HepG2 (cell line): ENCODE results near the gene AUP1. TPM values are rescaled to one million over a fixed set of nuclear protein-coding genes. Genes with fewer than 3 reads are reported as not detected.

ENCODE experiments used
- ATAC-seq: fragments of 200-7000 bp; cut with Tn5 transposase; 3 replicates; pipeline ENCODE4 v1.9.1; 2020; ENCODE audit warnings: mild to moderate bottlenecking, moderate library complexity
- BruUV-seq: library from RNA; stranded (reverse); fragments of 400-500 nt; replicated peaks from 2 replicates; lab custom pipeline; 2021; lab: Mats Ljungman, UMichigan
- CTCF ChIA-PET: fragments of 300-600 bp; formaldehyde crosslinking; extraction: SDS; loops from one replicate; lab custom pipeline; 2021; ENCODE audit warnings: low total read pairs, inconsistent platforms, low intra/inter-chr PET ratio; lab: Yijun Ruan, JAX
- POLR2A ChIA-PET: fragments of 350-600 bp; sonication (Branson Sonifier 250); formaldehyde crosslinking; loops from one replicate; lab custom pipeline; 2020; ENCODE audit warnings: antibody characterized with exemption, inconsistent platforms; lab: Yijun Ruan, JAX
- DNase-seq: peaks from one replicate; pipeline ENCODE4 v3.0.0-alpha.2; 2015; ENCODE audit warnings: low spot score
- FAIRE-seq: peaks from 3 replicates; lab custom pipeline; 2011; peaks lifted over from hg19 to GRCh38; lab: Jason Lieb, UNC
- H2AFZ ChIP-seq: one replicate; pipeline ENCODE4 v1.6.1; 2011; ENCODE audit warnings: low read length, inconsistent platforms
- H3K27ac ChIP-seq: fragments of 300-600 bp; 3 replicates; pipeline ENCODE4 v1.8.0; 2011; ENCODE audit warnings: mixed run types, mild to moderate bottlenecking, mixed read lengths, low read length, inconsistent platforms; ENCODE audit not compliant: insufficient read depth; ENCODE audit errors: extremely low read length
- H3K27me3 ChIP-seq, 2 experiments: fragments of 200-600 bp in 1 of 2; 2 replicates in 1 of 2; 3 replicates in 1 of 2; pipeline versions ENCODE4 v1.6.0 to v1.8.0; 2011; ENCODE audit warnings: low read length in 2 of 2, mild to moderate bottlenecking in 2 of 2, moderate library complexity in 2 of 2, inconsistent platforms in 1 of 2; ENCODE audit not compliant: insufficient read depth in 2 of 2, control insufficient read depth in 1 of 2
- H3K36me3 ChIP-seq, 2 experiments: fragments of 200-600 bp in 1 of 2; replicated peaks in 1 of 2; 2 replicates in 1 of 2; 3 replicates in 1 of 2; pipeline versions ENCODE4 v1.5.1 to v1.8.0; 2011; ENCODE audit warnings: low read length in 2 of 2, inconsistent platforms in 1 of 2; ENCODE audit not compliant: insufficient read depth in 2 of 2, control insufficient read depth in 1 of 2
- H3K4me1 ChIP-seq: 2 replicates; pipeline ENCODE4 v1.5.1; 2012; ENCODE audit warnings: low read length, inconsistent platforms; ENCODE audit not compliant: insufficient read depth
- H3K4me2 ChIP-seq: 2 replicates; pipeline ENCODE4 v1.6.0; 2011; ENCODE audit warnings: low read depth, low read length, inconsistent platforms
- H3K4me3 ChIP-seq, 3 experiments: fragments of 200-600 bp in 1 of 3; sonication (generic), shearing (Covaris generic) in 1 of 3; replicated peaks in 1 of 3; 2 replicates each; pipeline ENCODE4 v1.5.1; 2011 to 2016; ENCODE audit warnings: low read length in 3 of 3, inconsistent platforms in 2 of 3, low read depth in 2 of 3, mild to moderate bottlenecking in 2 of 3, control low read depth in 1 of 3, mixed read lengths in 1 of 3; ENCODE audit not compliant: insufficient read depth in 1 of 3
- H3K79me2 ChIP-seq: one replicate; pipeline ENCODE4 v1.6.1; 2011; ENCODE audit warnings: low read length, inconsistent platforms; ENCODE audit not compliant: insufficient read depth
- H3K9ac ChIP-seq: 2 replicates; pipeline ENCODE4 v1.6.0; 2011; ENCODE audit warnings: mild to moderate bottlenecking, low read depth, low read length, inconsistent platforms; ENCODE audit not compliant: insufficient read depth
- H3K9me3 ChIP-seq: 2 replicates; pipeline ENCODE4 v1.5.1; 2012; ENCODE audit warnings: mild to moderate bottlenecking, low read length
- H4K20me1 ChIP-seq: 2 replicates; pipeline ENCODE4 v1.6.0; 2011; ENCODE audit warnings: inconsistent platforms, mild to moderate bottlenecking, low read length, moderate library complexity; ENCODE audit not compliant: insufficient read depth
- IKZF4 ChIP-seq: sonication (generic); formaldehyde crosslinking; IDR thresholded peaks from 2 replicates; pipeline ENCODE4 v1.5.1; 2020; ENCODE audit warnings: borderline replicate concordance, mild to moderate bottlenecking, low read depth, missing genetic modification reagents; ENCODE audit errors: not compliant biosample characterization
- NR2F2 ChIP-seq: IDR thresholded peaks from 2 replicates; pipeline ENCODE4 v1.6.1; 2012; ENCODE audit warnings: low read depth, inconsistent platforms, borderline replicate concordance
- POLR2AphosphoS5 ChIP-seq: IDR thresholded peaks from 2 replicates; pipeline ENCODE4 v1.6.1; 2012; ENCODE audit warnings: low read depth, low read length
- RORA ChIP-seq: sonication (generic); formaldehyde crosslinking; IDR thresholded peaks from 2 replicates; pipeline ENCODE4 v1.5.0; 2020; ENCODE audit warnings: mild to moderate bottlenecking, missing genetic modification reagents, moderate library complexity
- SNAI1 ChIP-seq: sonication (generic); formaldehyde crosslinking; IDR thresholded peaks from 2 replicates; pipeline ENCODE4 v1.5.0; 2020; ENCODE audit warnings: mild to moderate bottlenecking, missing genetic modification reagents, borderline replicate concordance
- SP5 ChIP-seq: IDR thresholded peaks from 2 replicates; pipeline ENCODE4 v1.6.1; 2016; ENCODE audit warnings: low read depth, borderline replicate concordance
- SPEN ChIP-seq: sonication (generic); formaldehyde crosslinking; IDR thresholded peaks from 2 replicates; pipeline ENCODE4 v1.5.1; 2020; ENCODE audit warnings: low read depth, mild to moderate bottlenecking, missing genetic modification reagents
- TSC22D2 ChIP-seq: sonication (generic); formaldehyde crosslinking; IDR thresholded peaks from 2 replicates; pipeline ENCODE4 v1.5.1; 2020; ENCODE audit warnings: missing genetic modification reagents, mild to moderate bottlenecking, borderline replicate concordance
- ZFP82 ChIP-seq: sonication (generic); formaldehyde crosslinking; IDR thresholded peaks from 2 replicates; pipeline ENCODE4 v1.5.1; 2020; ENCODE audit warnings: mild to moderate bottlenecking, missing genetic modification reagents, borderline replicate concordance
- ZNF501 ChIP-seq: sonication (generic); formaldehyde crosslinking; IDR thresholded peaks from 2 replicates; pipeline ENCODE4 v1.5.1; 2020; ENCODE audit warnings: mild to moderate bottlenecking, moderate library complexity, missing genetic modification reagents
- ZNF510 ChIP-seq: sonication (generic); formaldehyde crosslinking; IDR thresholded peaks from 2 replicates; pipeline ENCODE4 v1.4.0; 2020; ENCODE audit warnings: low read depth, mild to moderate bottlenecking, missing genetic modification reagents
- ZNF556 ChIP-seq: sonication (generic); formaldehyde crosslinking; IDR thresholded peaks from 2 replicates; pipeline ENCODE4 v1.4.0; 2020; ENCODE audit warnings: mild to moderate bottlenecking, missing genetic modification reagents, borderline replicate concordance
- ZNF768 ChIP-seq: sonication (generic); formaldehyde crosslinking; IDR thresholded peaks from 2 replicates; pipeline ENCODE4 v1.4.0; 2020; ENCODE audit warnings: missing genetic modification reagents
- WGBS: methylation state at CpG from one replicate; pipeline ENCODE4 v1.1.6; 2017; ENCODE audit warnings: low lambda C conversion rate; 5-methylcytosine and 5-hydroxymethylcytosine counted together
- in situ Hi-C: cut with HindIII; loops from 2 replicates; pipeline ENCODE4 v1.10.0; 2017; ENCODE audit warnings: low pct_unique_long_range_greater_than_20kb; ENCODE audit not compliant: extremely low pct_ligation_motif_present
- intact Hi-C: fragments of 100-400 bp; cut with micrococcal nuclease; formaldehyde crosslinking; loops from one replicate; pipeline ENCODE4 v1.10.0; 2022; ENCODE audit not compliant: unreplicated experiment
- polyA plus RNA-seq, 8 experiments: library from polyadenylated mRNA; depleted of rRNA in 3 of 8; stranded (reverse) in 7 of 8; unstranded in 1 of 8; fragments of >200 nt; fragmentation: Illumina TruSeq in 4 of 8; extraction: Trizol in 4 of 8; gene quantifications; 2 replicates each; pipeline versions ENCODE4 v1.2.1 to v1.2.3, GENCODE V29; 2011 to 2016; ENCODE audit warnings: low read depth in 4 of 8, missing spikeins in 1 of 8, mixed read lengths in 1 of 8; ENCODE audit not compliant: insufficient read depth in 1 of 8
- total RNA-seq, 5 experiments: library from RNA; depleted of rRNA; stranded (reverse); fragments of >200 nt; fragmentation: Illumina TruSeq; extraction: Trizol; gene quantifications; 2 replicates each; pipeline ENCODE4 v1.2.3, GENCODE V29; 2016; ENCODE audit warnings: low read depth in 1 of 5
- TF ChIP-seq, protein P1 (sequence below): sonication (generic); formaldehyde crosslinking; IDR thresholded peaks from 2 replicates; pipeline ENCODE4 v1.5.0; 2020; ENCODE audit warnings: mild to moderate bottlenecking, missing genetic modification reagents

The AUP1 gene
- total and polyA plus RNA-seq, 2 of the 13 experiments (the other 11 are each of a cell fraction or from before 2014, with no cell fraction given): 174 to 267 TPM

DNA sequence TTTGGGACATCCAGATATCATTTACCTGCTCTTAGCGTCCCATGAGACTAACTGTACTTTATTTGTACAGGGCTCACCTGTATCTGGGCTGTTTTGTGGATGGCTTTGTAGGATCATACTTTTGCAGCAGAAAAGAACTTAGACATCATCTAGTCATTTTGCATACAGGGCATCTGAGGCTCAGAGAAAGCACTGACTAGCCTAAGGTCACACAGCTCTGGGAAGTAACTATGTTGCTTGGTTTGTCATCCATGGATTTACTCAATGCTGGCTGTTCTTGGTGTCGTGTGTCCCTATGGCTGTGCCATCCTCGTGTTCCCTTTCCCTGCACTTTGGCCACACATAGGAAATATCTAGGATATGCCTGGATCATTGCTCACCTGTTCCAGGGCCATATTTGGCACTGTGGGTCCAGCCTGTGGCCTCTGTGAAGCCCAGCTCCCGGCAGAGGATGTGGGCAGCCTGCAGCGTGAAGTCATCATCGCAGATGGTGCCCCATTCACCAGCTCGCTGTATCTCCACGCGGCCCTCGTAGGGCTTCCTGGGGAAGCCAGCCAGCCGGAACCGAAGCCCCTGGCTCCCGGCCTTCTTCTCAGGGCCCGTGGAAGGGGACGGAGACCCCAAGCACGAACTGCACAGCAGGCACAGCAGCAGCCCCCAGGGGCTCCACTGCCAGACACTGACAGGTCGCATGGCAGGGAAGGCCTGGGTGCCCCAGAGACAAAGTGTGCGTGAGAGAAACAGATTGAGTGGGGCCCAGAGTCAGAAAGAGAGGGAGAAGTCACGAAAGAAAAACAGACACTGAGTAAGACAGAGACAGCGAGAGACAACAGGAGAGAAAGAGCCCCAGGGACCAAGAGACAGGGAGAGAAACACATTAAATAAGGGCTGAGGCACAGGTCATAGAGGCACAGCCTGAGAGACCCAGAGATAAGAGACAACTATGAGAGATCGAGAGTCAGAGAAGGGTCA, 22.7 kb upstream of the AUP1 start:
- Histone ChIP-seq H3K9me3 (no peaks in the 10 kb centered on the region), H3K4me2 (peak overlapping the region; percentile 92), H4K20me1 (no peaks in the 10 kb centered on the region), H3K79me2 (no peaks in the 10 kb centered on the region), H2AFZ (peak overlapping the region; percentile 31), H3K36me3 (no peaks in the 10 kb centered on the region), H3K9ac (no peak overlapping the region), H3K27me3 (peaks cover 2 to 21% of the 10 kb centered on the region in 2 experiments; a peak in 2 of 5 replicates), H3K27ac (no peak overlapping the region), H3K4me1 (peaks cover 68% of the 10 kb centered on the region), H3K4me3 (peak overlapping the region in 1 of 3 experiments; percentile 62; a peak in 2 of 6 replicates)
- in situ Hi-C loops (no loop called here), intact Hi-C loops (no loop called here)
- 63% methylated on average over 19 of the region's 21 CpGs for WGBS
- ATAC-seq (no peak), FAIRE-seq (no peak), DNase-seq (no peak)
- TF ChIP-seq SP5 (CRISPR knock-in tag) (no peak), IKZF4 (CRISPR knock-in tag) (no peak), POLR2AphosphoS5 (no peak), RORA (CRISPR knock-in tag) (no peak), NR2F2 (no peak), TSC22D2 (no peak), ZFP82 (CRISPR knock-in tag) (no peak), ZNF768 (peak; percentile 62), SPEN (CRISPR knock-in tag) (0 out of 2 replicates have a peak, but pooled peaks have one; percentile 12), ZNF510 (CRISPR knock-in tag) (no peak), SNAI1 (CRISPR knock-in tag) (no peak), ZNF501 (CRISPR knock-in tag) (0 out of 2 replicates have a peak, but pooled peaks have one; percentile 27), ZNF556 (CRISPR knock-in tag) (no peak)
- TF ChIP-seq, protein P1, sequence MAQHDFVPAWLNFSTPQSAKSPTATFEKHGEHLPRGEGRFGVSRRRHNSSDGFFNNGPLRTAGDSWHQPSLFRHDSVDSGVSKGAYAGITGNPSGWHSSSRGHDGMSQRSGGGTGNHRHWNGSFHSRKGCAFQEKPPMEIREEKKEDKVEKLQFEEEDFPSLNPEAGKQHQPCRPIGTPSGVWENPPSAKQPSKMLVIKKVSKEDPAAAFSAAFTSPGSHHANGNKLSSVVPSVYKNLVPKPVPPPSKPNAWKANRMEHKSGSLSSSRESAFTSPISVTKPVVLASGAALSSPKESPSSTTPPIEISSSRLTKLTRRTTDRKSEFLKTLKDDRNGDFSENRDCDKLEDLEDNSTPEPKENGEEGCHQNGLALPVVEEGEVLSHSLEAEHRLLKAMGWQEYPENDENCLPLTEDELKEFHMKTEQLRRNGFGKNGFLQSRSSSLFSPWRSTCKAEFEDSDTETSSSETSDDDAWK (CRISPR knock-in tag): no peak
- CTCF ChIA-PET: no interaction called here
- POLR2A ChIA-PET: interaction anchor here (1.7 kb wide), 1 partner anchor 45 kb away, joined by 4 read pairs; the partner anchor contains the start of gene PCGF1
- BruUV-seq: no TSS peak
